Measurements from ENCODE around the gene APOBEC3A.
"Not testable (repeated sequence)": the region's sequence is repeated elsewhere in the genome, so short reads cannot be mapped to it uniquely, and the experiment has no call there.

APOBEC3A gene

DNA sequence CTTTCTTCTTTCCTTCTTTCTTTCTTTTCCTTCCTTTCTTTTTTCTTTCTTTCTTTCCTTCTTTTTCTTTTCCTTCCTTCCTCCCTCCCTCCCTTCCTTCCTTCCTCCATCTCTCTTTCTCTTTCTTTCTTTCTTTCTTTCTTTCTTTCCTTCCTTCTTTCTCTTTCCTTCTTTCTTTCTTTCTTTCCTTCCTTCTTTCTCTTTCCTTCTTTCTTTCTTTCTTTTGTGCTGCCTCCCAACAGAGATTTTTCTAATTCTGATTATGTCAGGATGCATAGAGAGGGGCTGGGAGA is 1.2 kb downstream of the APOBEC3A start:
- DNase-seq (ENCODE audit: low read depth in 3 of 3) = not testable (repeated sequence)

GRCh38 chr22:38959590-38959989 is 2.2 kb downstream of the APOBEC3A start:
- DNase-seq (ENCODE audit: low read depth in 3 of 3) = no peak

GRCh38 chr22:38960673-38961072 is 3.3 kb downstream of the APOBEC3A start:
- DNase-seq (ENCODE audit: low read depth in 3 of 3) = not testable (repeated sequence)

- DNase-seq (ENCODE audit: low read depth in 3 of 3) = not testable (repeated sequence)
Measured at GRCh38 chr22:38963291-38963738, 5.9 kb downstream of the APOBEC3A start.

- DNase-seq (ENCODE audit: low read depth in 3 of 3) = no peak
Measured at GRCh38 chr22:38963872-38964271, 6.5 kb downstream of the APOBEC3A start.

- no peak for DNase-seq (ENCODE audit: low read depth in 3 of 3)
Measured at GRCh38 chr22:38964306-38964705, 6.9 kb downstream of the APOBEC3A start.

DNA sequence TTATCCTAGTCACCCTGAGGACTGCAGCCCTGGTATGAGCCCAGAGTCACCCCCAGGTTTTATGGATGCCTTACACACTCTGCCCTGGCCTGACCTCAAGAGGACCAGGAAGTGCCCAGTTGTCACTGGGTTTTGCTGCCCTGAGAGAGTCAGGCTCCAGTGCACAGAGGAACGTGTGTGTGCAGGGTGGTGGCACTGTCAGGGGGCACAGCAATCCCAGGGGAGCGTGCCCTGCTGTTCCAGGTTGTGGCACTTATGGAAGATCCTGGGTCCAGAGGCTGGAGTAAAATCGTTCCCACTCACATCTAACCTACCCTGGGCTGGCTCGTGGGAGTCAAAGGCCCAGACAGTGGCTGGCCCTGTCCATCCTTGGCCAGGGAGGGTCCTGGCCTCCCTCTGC is 7.6 kb downstream of the APOBEC3A start:
- DNase-seq (ENCODE audit: low read depth in 3 of 3) = no peak

- no peak for DNase-seq (ENCODE audit: low read depth in 3 of 3)
Measured at GRCh38 chr22:38965614-38966379, 8.4 kb downstream of the APOBEC3A start.

GRCh38 chr22:38966380-38966702 is 8.9 kb downstream of the APOBEC3A start:
- no peak for DNase-seq (ENCODE audit: low read depth in 3 of 3)

- no peak for DNase-seq (ENCODE audit: low read depth in 3 of 3)
Measured at GRCh38 chr22:38966942-38967341, 9.5 kb downstream of the APOBEC3A start.

DNA sequence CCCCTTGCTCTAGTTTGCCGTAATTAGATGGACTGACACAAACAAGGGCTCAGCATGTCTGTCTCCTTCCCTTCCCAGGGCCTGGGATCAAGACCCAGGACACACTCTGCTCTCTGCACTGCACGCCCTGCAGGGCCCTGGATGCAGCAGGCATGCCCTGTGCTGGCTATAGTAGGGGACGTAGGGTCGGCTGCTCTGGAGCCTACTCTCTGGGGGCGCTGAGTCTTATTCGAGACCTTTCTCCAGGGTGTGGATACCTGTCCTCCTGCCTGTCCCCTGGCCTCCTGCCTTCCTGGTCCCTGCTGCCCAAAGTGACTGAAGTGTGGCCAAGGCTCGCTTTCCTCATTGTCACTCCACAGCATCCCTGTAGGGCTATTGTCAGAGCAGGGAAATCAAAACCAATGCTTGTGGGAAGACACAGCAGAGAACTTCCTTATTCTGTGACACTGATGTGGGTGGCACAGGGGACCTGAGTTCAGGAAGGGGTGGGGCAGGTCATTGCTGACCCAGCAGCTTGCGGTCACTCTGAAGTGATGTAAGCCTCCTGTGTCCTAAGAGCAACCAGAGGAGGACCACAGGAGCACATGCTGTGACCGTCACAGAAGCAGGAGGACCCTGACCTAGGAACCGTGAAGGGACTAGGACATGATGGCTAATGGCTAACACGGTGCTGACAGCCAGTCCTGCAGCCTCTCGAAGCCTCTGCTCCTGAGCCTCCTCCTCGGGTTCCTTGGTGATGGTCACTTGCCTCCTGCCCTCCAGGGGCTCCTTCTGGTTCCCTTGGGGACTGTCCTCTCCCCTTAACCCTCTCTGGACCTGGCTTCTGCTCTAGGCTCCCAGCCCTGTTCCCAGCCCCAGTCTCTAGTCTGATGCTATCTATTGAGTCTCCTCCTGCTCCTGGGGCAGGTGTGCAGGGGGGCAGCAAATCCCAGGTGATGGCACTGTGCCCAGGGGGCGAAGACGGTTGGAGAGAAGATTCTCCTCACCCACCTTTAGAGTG is 10.3 kb downstream of the APOBEC3A start:
- DNase-seq (ENCODE audit: low read depth in 3 of 3) = no peak

- no peak for DNase-seq (ENCODE audit: low read depth in 3 of 3)
Measured at GRCh38 chr22:38968801-38969200, 11.4 kb downstream of the APOBEC3A start.

DNA sequence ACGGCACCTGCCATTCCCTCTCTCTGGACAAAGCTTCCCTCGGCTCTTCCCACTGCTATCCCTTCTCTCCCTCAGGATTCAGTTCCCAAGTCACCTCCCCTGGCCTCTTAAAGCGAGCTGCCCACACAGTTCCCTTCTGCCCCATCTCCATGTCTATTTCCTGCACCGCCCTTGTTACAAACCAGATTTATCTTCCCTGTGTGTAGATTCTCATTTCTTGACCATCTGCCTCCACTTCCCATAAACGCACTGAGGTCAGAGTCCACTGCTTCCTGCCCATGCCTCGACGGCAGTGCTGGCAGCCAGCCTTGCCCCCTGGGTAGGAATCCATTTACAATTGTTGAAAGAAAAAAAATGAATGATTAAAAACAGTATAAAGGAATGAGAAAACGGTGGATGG is 13.1 kb downstream of the APOBEC3A start:
- DNase-seq (ENCODE audit: low read depth in 3 of 3) = no peak

GRCh38 chr22:38971202-38971601 is 13.8 kb downstream of the APOBEC3A start:
- no peak for DNase-seq (ENCODE audit: low read depth in 3 of 3)

GRCh38 chr22:38971791-38972190 is 14.4 kb downstream of the APOBEC3A start:
- no peak for DNase-seq (ENCODE audit: low read depth in 3 of 3)

DNA sequence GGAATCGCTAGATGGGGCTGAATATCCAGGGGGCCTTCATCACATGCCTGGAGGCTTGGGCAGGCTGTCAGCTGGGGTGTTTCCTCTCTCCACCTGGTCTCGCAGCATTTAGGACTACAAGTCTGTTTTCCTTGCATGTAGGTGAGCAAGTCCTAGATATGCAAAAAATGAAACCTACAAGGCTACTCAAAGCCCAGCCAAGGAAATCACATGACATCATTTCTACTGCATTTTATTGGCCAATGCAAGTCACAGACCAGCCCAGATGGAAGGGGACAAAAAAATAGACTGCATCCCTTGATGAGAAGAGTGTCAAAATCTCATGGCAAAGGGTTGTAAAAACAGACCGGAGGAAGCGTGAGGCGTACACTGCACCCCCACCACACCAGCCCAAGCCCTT is 15.1 kb downstream of the APOBEC3A start:
- DNase-seq (ENCODE audit: low read depth in 3 of 3) = no peak

DNA sequence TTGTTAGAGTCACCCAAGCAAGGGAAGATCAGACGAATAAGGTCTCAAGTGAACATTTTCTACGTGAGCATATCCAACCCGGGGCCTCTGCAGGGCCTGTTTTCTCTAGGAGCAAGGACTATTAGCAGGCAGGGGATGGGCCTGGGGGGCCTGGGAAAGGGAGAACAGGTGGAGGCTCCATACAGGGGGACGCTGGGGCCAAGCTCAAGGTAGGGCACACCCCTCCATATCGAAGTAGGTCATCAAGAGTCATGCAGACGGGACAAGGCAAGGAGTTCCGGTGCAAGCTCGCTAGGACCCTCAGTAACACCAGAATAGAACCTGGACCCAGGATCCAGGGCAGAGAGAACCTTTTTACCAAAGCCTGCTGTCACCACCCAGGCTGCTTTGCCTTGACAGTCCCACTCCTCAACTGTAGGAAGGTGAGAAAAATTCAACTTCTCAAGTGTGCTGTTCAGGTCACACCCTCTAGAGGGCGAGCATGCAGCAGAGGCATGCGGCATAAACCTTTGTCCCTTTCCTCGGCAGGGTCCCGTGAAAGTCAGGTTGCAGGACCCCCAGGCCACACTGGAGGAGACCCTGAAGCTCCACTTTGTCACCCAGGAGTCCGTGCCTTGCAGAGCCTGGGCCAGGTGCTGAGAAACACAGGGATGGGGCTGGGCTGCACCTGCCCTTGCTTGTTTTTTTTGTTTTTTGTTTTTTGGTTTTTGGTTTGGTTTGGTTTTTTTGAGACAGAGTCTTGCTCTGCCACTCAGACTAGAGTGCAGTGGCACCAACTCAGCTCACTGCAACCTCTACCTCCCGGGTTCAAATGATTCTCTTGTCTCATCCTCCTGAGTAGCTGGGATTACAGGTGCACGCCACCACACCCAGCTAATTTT is 16.1 kb downstream of the APOBEC3A start:
- peak in 1 of 3 experiments; percentile 54 for DNase-seq (ENCODE audit: low read depth in 3 of 3)

DNA sequence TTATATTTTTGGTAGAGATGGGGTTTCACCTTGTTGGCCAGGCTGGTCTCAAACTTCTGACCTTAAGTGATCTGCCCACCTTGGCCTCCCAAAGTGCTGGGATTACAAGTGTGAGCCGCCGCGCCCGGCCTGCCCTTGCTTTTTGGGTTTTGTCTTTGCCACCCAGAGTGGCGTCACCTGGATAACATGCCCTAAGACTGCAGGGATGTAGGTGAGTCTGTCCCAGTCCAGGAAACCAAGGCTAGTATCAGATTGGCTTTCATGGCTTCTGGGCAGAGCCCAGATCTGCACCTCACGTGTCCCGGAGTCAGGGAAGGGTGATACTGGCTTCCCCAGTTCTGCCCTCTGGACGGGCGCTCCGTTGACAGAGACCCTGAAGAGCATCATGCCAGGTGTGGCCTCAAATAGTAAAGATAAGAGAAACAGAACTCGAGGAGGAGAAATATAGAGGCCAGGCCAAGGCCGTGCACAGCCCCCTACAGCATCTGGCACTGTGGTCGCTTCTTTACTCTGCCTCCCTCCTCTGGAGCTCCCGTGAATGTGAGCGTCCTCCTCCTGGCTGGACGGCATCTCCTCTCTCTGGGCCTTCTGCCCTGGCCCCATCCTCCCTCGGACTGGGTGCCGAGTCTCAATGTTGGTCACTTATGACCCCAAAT is 16.9 kb downstream of the APOBEC3A start:
- DNase-seq (ENCODE audit: low read depth in 3 of 3) = no peak

DNA sequence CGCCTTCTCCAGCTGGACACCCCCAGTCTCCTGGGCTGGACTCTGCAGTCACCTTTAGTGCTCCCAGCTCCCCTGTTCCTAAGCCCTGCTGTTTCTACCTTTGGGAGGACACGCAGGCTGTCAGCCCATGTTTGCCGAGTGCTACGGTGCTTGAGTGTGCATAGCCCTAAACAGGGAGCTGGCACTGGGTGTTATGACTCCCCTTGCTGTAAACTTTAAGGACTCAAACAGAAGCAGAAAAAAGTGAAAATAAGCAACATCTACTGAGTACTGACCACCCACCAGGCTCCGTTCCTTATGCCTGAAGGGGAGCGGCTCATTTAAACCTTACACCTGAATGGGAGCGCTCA is 17.4 kb downstream of the APOBEC3A start:
- no peak for DNase-seq (ENCODE audit: low read depth in 3 of 3)

DNA sequence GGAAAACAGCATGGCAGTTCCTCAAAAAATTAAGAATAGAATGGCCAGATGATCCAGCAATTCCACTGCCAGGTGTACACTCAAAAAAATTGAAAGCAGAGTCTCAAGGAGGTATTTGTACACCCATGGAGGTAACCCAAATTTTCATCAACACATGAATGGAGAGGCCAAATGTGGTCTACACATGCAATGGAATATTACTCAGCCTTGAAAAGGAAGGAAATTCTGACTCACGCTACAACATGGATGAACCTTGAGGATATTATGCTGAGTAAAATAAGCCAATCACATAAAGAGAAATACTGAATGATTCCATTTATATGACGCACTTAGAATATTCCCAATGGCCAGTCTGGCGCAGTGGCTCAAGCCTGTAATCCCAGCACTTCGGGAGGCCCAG is 19.9 kb downstream of the APOBEC3A start:
- DNase-seq (ENCODE audit: low read depth in 3 of 3) = not testable (repeated sequence)

- DNase-seq (ENCODE audit: low read depth in 3 of 3) = not testable (repeated sequence)
Measured at GRCh38 chr22:38980587-38980986, 23.2 kb downstream of the APOBEC3A start.

All from stimulated activated CD4-positive, alpha-beta T cell treated with anti-CD3 and anti-CD28 coated beads, TNF-alpha, amount 100 ng/mL, for 24 hours (primary cell).